Effector memory CD4-positive, alpha-beta T cell (primary cell): ENCODE measurements around the gene DLX6.

Source experiments
- DNase-seq, 3 donors: peaks; one replicate each; pipeline ENCODE4 v3.0.0-alpha.2; 2020
- H3K27ac ChIP-seq: 2 replicates; pipeline ENCODE4 v1.7.0; 2013; ENCODE audit warnings: mild to moderate bottlenecking, low read length, moderate library complexity; ENCODE audit not compliant: insufficient read depth, poor library complexity, severe bottlenecking
- H3K27me3 ChIP-seq: replicated peaks from 2 replicates; pipeline ENCODE4 v1.7.0; 2013; ENCODE audit warnings: mild to moderate bottlenecking, low read length; ENCODE audit not compliant: insufficient read depth, control insufficient read depth, poor library complexity, severe bottlenecking
- H3K36me3 ChIP-seq: 2 replicates; pipeline ENCODE4 v1.7.0; 2013; ENCODE audit warnings: mild to moderate bottlenecking, low read length, moderate library complexity; ENCODE audit not compliant: control insufficient read depth, insufficient read depth
- H3K4me1 ChIP-seq: 2 replicates; pipeline ENCODE4 v1.7.0; 2013; ENCODE audit warnings: low read length, mild to moderate bottlenecking; ENCODE audit not compliant: control insufficient read depth, insufficient read depth, poor library complexity, severe bottlenecking
- H3K4me3 ChIP-seq: 2 replicates; pipeline ENCODE4 v1.7.0; 2013; ENCODE audit warnings: low read length, low read depth, mild to moderate bottlenecking; ENCODE audit not compliant: insufficient read depth, poor library complexity, severe bottlenecking
- H3K9me3 ChIP-seq: 2 replicates; pipeline ENCODE4 v1.7.0; 2013; ENCODE audit warnings: mild to moderate bottlenecking, low read length, moderate library complexity; ENCODE audit not compliant: control insufficient read depth

The DLX6 gene

DNA sequence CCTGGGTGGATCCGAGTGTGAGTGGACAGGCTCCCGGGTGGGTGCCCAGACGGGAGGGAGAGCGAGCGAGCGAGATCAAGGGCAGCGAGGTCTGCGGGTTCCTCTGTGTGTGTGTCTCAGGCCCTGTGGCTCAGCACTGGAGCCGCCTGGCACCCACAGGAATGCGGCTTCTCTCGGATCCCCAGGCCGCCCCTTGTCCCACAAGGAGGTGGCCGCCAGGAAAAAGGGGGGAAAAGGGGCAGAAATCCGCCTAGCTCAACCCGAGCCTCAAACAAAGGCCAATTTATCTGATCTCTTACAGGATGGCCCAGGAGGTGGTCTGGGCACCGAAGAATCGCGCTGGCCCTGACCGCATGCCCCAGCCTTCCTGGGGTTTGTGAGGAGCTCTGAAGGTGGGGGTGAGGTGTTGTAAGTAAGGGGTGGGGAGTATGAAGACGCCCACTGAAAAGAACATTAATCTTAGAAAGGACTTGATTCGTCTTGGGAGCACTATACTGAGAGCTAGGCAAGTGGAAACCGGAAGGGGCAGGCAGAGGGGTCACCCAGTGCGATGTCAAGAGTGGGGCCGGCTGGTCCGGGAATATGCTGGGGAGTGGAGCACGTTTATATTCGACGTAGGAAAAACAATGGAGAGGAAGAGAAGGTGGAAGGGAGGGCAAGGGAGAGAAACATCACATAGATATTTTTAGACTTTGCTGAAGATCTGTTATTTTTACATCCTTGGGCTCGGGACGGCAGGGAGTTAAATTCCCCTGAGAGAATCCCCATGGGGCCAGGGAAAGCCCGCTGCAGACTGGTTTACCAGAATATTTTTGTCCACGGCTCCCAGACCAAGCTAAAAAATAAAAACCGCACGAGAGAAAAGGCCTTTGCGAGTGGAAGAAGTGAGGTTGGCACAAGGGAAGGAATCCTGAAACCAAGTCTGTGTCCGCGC is 12.1 kb downstream of the DLX6 start:
- Histone ChIP-seq H3K4me3 (no peak overlapping the region), H3K27ac (no peak overlapping the region), H3K27me3 (peaks cover 63% of the 10 kb centered on the region), H3K9me3 (no peaks in the 10 kb centered on the region), H3K4me1 (peaks cover 8% of the 10 kb centered on the region), H3K36me3 (no peaks in the 10 kb centered on the region)
- DNase-seq = no peak

DNA sequence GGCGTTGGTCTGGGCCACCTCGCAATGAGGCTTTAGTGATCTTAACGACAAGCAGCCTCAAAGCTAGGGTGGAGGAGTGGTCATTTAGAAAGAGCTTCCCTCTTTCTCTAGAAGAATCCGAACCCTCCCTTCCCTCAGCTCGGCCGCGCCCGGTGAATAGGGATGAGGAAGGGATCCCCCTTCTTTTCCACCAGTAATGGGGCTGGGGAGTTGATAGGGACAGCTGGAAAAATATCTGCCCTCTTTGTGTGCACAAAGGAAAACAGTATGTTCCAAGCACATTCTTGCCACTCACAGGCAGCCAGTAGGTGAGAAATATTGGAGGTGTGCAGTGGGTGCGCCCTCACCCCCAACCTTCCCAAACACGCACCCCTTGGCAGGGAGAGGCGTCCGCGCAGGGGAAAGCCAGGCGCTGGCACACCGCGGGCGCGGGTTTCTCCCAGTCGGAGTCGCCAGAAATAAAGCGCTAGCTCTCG is 12.8 kb downstream of the DLX6 start:
- Histone ChIP-seq H3K4me3 (no peak overlapping the region), H3K27me3 (peaks cover 65% of the 10 kb centered on the region), H3K27ac (no peak overlapping the region), H3K9me3 (no peaks in the 10 kb centered on the region), H3K36me3 (no peaks in the 10 kb centered on the region), H3K4me1 (peaks cover 8% of the 10 kb centered on the region)
- no peak for DNase-seq

DNA sequence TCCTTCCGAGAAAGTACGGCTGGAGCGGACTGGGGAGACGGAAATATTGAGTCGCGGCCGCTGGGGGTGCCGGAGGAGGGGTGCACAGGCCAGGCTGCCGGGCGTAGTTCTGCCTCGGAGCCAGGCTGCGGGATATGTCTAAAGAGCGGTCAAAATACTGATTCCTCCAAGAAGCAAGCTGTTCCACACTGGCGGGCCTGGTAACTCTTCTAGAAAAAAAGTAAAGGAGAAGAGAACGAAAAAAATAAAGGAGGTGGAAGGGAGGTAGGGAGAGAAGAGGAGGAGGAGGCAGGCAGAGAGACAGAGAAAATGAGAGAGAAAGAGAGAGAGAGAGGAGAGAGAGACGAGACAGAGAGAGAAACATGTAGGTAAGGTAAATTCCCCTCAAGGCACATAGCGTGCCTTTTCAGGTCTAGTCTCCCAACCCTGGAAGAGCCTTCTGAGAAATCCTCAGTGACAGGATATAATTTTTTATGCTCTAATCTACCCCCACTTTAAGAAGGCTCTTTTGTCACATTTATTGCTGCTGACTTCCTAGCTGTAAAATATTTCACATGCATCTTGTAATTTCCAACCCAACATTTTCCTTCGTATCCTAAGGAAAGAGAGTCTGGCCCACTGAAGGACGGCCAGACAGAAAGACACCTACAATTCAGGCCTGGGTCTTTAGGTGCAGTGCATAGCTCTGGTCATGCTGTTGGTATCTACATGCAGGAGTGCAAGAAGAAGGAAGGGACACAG is 13.6 kb downstream of the DLX6 start:
- Histone ChIP-seq H3K9me3 (no peaks in the 10 kb centered on the region), H3K27me3 (peaks cover 68% of the 10 kb centered on the region), H3K36me3 (no peaks in the 10 kb centered on the region), H3K4me1 (peaks cover 8% of the 10 kb centered on the region), H3K27ac (no peak overlapping the region), H3K4me3 (no peak overlapping the region)
- DNase-seq = no peak

DNA sequence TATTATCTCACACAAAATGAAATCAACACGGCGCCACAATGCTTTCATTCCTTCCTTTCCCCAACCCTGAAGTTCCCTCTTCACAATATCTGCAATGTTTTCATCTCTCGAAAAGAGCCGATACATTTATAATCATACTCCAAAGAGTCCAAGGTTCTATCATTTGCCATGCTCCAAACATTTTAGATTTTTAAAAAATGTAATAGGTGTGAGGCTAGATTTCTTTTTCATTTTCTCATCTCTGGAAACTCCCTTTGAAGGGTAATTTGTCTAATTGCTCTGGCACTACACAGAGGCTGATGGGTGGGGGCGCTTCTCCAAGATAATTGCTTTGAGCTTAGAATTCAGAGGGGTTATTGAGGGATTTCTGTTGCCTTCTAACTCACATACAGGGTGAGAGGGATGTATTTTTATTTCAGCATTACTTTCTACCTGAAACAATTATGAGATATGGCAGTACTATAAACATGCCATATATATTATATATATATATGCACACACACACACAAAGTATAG is 14.4 kb downstream of the DLX6 start:
- Histone ChIP-seq H3K4me3 (no peak overlapping the region), H3K27me3 (peaks cover 68% of the 10 kb centered on the region), H3K4me1 (peaks cover 14% of the 10 kb centered on the region), H3K36me3 (no peaks in the 10 kb centered on the region), H3K9me3 (no peaks in the 10 kb centered on the region), H3K27ac (no peak overlapping the region)
- no peak for DNase-seq

DNA sequence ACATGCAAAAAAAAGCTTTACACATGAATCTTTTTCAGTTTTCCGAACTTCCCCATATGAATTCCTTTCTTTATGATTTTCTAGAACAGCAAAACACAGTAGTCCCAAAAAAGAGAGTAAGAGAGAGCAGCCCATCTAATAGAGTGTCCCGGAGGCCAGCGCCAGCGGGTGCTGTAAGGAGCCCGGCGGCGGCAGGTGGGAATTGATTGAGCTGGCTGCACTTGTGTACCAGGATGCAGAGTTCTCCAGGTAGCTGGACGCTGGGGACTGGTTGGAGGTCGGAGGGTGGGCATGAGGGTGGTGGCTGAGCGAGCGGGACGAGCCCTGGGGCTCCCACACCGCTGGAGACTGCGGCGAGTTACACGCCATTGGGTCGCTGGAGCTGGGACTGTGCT is 15.2 kb downstream of the DLX6 start:
- Histone ChIP-seq H3K27me3 (peaks cover 67% of the 10 kb centered on the region), H3K9me3 (no peaks in the 10 kb centered on the region)

DNA sequence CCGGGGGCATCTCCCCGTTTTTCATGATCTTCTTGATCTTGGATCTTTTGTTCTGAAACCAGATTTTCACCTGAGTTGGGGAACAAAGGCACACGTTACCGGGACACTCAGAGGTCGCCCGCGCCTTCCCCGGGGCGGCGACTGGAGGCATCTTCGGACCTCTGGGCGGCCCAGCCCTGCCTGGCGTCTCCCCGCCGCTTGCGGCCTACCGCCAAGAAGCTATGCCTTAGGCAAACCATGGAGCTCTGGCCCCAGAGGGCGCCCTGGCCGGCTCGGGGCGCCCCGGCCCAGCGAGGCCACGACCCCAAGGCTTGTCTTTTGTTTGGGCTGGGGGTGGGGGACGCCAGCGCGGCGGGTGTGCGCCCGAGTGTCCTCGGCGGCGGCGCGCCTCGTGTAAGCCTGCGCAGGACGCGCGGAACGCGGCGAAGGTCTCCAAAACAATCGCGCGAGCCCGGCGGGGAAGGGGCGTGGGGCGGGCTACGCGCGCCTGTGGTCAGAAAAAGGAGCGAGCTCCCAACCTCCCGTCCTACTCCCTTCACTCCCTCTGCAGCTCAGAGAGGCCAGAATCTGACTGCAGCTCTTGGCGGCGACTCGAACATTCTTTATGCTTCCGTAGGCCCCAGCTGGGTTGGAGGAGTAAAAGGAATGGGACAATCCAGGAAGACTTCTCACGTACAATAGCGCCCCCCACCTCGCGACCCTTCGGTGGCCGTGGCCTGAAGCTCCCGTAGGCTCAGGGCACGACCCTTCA is 15.8 kb downstream of the DLX6 start:
- DNase-seq = no peak
- Histone ChIP-seq H3K4me1 (peaks cover 14% of the 10 kb centered on the region), H3K4me3 (no peak overlapping the region), H3K27ac (no peak overlapping the region), H3K9me3 (no peaks in the 10 kb centered on the region), H3K36me3 (no peaks in the 10 kb centered on the region), H3K27me3 (peaks cover 62% of the 10 kb centered on the region)

More for the DNA sequence above, 15.2 kb downstream of the DLX6 start:
- Histone ChIP-seq H3K36me3 (no peaks in the 10 kb centered on the region), H3K4me3 (no peak overlapping the region), H3K4me1 (peaks cover 14% of the 10 kb centered on the region), H3K27ac (no peak overlapping the region)
- DNase-seq = no peak

DNA sequence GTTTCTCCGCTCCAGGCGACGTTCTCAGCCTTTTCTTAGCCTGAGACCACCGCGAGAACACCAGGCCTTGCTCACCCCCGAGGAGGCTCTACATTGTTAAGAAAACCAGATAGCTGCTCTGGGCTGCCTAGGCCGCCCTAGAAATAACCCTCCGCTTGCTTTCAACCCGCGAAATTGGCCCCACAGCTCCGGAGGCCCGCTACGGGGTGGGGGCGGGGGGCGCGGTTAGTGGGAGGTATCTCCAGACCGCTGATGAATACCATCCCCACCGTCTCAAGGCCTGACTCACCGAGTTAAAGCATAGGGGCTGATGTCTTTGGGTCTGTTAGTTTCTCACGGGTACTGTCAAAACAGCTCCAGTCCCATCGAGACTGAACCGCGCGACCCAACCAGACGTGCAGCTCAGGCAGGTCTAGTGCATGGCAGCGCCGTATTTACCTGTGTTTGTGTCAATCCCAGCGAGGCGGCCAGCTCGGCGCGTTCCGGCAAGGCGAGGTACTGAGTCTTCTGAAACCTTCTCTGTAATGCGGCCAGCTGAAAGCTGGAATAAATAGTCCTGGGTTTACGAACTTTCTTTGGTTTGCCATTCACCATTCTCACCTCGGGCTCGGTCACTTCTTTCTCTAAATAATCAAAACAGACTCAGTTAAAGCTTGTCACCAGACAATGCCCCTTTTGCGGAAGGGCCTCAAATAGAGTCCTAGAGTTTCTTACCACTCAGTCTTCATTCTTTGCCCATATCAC is 16.6 kb downstream of the DLX6 start:
- Histone ChIP-seq H3K27me3 (peaks cover 55% of the 10 kb centered on the region), H3K27ac (no peak overlapping the region), H3K4me3 (no peak overlapping the region), H3K4me1 (peaks cover 15% of the 10 kb centered on the region), H3K36me3 (no peaks in the 10 kb centered on the region), H3K9me3 (no peaks in the 10 kb centered on the region)
- no peak for DNase-seq

DNA sequence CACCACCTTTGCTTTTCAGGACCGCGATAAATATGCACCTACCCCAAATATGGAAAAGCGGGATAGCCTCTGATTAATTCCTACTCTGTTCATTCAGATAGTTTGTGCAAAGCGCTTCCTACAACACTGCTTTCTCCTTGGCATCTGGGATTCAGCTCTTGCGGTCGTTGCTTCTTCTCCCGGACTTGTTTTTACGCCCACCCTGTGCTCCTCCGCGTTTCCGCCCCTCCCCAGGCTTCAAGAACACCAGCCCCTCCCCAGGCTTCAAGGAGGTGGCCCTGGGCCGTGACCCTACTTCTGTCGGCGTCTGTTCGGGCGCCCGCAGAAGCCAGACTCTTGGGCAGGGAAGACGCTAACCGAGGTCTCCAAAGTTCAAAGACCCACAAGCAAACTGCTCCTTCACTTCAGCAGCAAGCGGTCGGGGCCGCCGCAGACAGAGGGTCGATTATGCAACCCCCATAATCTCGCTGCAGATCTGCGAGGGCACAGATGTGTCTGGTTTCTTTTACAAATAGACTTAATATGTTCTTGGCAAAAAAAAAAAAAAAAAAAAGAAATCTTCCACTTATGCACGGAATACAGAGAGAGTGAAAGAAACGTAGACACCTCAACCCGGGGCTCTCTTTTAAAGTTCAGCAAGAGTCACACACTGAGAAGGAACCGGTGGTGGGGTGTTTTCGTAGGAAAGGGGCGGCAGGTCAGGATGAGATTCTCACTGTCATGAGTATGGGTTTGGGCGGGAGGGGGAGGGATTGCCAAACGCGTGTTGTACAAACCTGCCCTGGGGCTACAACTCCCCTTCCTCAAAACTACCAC is 17.3 kb downstream of the DLX6 start:
- Histone ChIP-seq H3K4me1 (peaks cover 23% of the 10 kb centered on the region), H3K9me3 (no peaks in the 10 kb centered on the region), H3K27me3 (peaks cover 52% of the 10 kb centered on the region), H3K36me3 (no peaks in the 10 kb centered on the region), H3K27ac (no peak overlapping the region), H3K4me3 (no peak overlapping the region)
- DNase-seq = no peak
